ENCODE data around the gene MEGF11.
"Not testable (repeated sequence)": the region's sequence is repeated elsewhere in the genome, so short reads cannot be mapped to it uniquely, and the experiment has no call there.

The MEGF11 gene

GRCh38 chr15:66249605-66250174 is 3.9 kb downstream of the MEGF11 start:
- Histone ChIP-seq H3K4me2 (ENCODE audit: low read depth, low read length, poor library complexity, severe bottlenecking) (no peak overlapping the region), H3K27me3 (ENCODE audit: low read length) (no peaks in the 10 kb centered on the region), H3K36me3 (ENCODE audit: low read length) (no peaks in the 10 kb centered on the region), H3K9me2 (replicated peaks; ENCODE audit: insufficient read depth, low read length) (no peaks in the 10 kb centered on the region), H2AFZ (ENCODE audit: low read depth, low read length, severe bottlenecking) (no peak overlapping the region), H3K4me3 (ENCODE audit: insufficient read depth, low read length, poor library complexity, severe bottlenecking) (no peak overlapping the region), H3F3A (ENCODE audit: insufficient read depth) (no peaks in the 10 kb centered on the region), H4K20me1 (ENCODE audit: low read depth, low read length) (no peaks in the 10 kb centered on the region), H3K9me3 (ENCODE audit: insufficient read depth, low read length) (no peaks in the 10 kb centered on the region), H3K27ac (ENCODE audit: low read depth, low read length) (no peak overlapping the region), H3K9ac (ENCODE audit: low read length) (no peak overlapping the region), H3K79me2 (ENCODE audit: insufficient read depth, low read length) (no peaks in the 10 kb centered on the region)
- TF ChIP-seq CTCF (IDR thresholded peaks at IDR 0.05; ENCODE audit: insufficient read depth, low read length, poor library complexity, severe bottlenecking) (no peak), EZH2phosphoT487 (conservative IDR thresholded peaks at IDR 0.05; ENCODE audit: low read length) (no peak)

GRCh38 chr15:66246937-66247336 is 6.6 kb downstream of the MEGF11 start:
- no peaks in the 10 kb centered on the region for H4K20me1 ChIP-seq (ENCODE audit: low read depth, low read length)
- no peaks in the 10 kb centered on the region for H3F3A ChIP-seq (ENCODE audit: insufficient read depth)
- H3K4me2 ChIP-seq (ENCODE audit: low read depth, low read length, poor library complexity, severe bottlenecking): no peak overlapping the region
- no peak overlapping the region for H3K9ac ChIP-seq (ENCODE audit: low read length)
- no peaks in the 10 kb centered on the region for H3K27me3 ChIP-seq (ENCODE audit: low read length)
- no peaks in the 10 kb centered on the region for H3K36me3 ChIP-seq (ENCODE audit: low read length)
- no peak for TF ChIP-seq EZH2phosphoT487 (conservative IDR thresholded peaks at IDR 0.05; ENCODE audit: low read length)
- no peak for TF ChIP-seq CTCF (IDR thresholded peaks at IDR 0.05; ENCODE audit: insufficient read depth, low read length, poor library complexity, severe bottlenecking)
- no peaks in the 10 kb centered on the region for H3K9me2 ChIP-seq (replicated peaks; ENCODE audit: insufficient read depth, low read length)
- H2AFZ ChIP-seq (ENCODE audit: low read depth, low read length, severe bottlenecking): no peak overlapping the region
- no peak overlapping the region for H3K27ac ChIP-seq (ENCODE audit: low read depth, low read length)
- H3K9me3 ChIP-seq (ENCODE audit: insufficient read depth, low read length): no peaks in the 10 kb centered on the region
- no peak overlapping the region for H3K4me3 ChIP-seq (ENCODE audit: insufficient read depth, low read length, poor library complexity, severe bottlenecking)
- H3K79me2 ChIP-seq (ENCODE audit: insufficient read depth, low read length): no peaks in the 10 kb centered on the region

GRCh38 chr15:66245832-66246231 is 7.7 kb downstream of the MEGF11 start:
- not testable (repeated sequence) for H3K4me2 ChIP-seq (ENCODE audit: low read depth, low read length, poor library complexity, severe bottlenecking); H3K36me3 ChIP-seq (ENCODE audit: low read length); H3F3A ChIP-seq (ENCODE audit: insufficient read depth); H3K27ac ChIP-seq (ENCODE audit: low read depth, low read length); H2AFZ ChIP-seq (ENCODE audit: low read depth, low read length, severe bottlenecking); H3K9me3 ChIP-seq (ENCODE audit: insufficient read depth, low read length); H4K20me1 ChIP-seq (ENCODE audit: low read depth, low read length); H3K9ac ChIP-seq (ENCODE audit: low read length); H3K27me3 ChIP-seq (ENCODE audit: low read length); H3K9me2 ChIP-seq (replicated peaks; ENCODE audit: insufficient read depth, low read length); H3K4me3 ChIP-seq (ENCODE audit: insufficient read depth, low read length, poor library complexity, severe bottlenecking); H3K79me2 ChIP-seq (ENCODE audit: insufficient read depth, low read length)

GRCh38 chr15:66241908-66242285 is 11.7 kb downstream of the MEGF11 start:
- no peaks in the 10 kb centered on the region for H3K36me3 ChIP-seq (ENCODE audit: low read length)
- no peaks in the 10 kb centered on the region for H3K9me2 ChIP-seq (replicated peaks; ENCODE audit: insufficient read depth, low read length)
- H3K4me2 ChIP-seq (ENCODE audit: low read depth, low read length, poor library complexity, severe bottlenecking): no peak overlapping the region
- H3K9me3 ChIP-seq (ENCODE audit: insufficient read depth, low read length): no peaks in the 10 kb centered on the region
- H3K27me3 ChIP-seq (ENCODE audit: low read length): no peaks in the 10 kb centered on the region
- no peaks in the 10 kb centered on the region for H3F3A ChIP-seq (ENCODE audit: insufficient read depth)
- no peak overlapping the region for H2AFZ ChIP-seq (ENCODE audit: low read depth, low read length, severe bottlenecking)
- H3K79me2 ChIP-seq (ENCODE audit: insufficient read depth, low read length): no peaks in the 10 kb centered on the region
- H3K27ac ChIP-seq (ENCODE audit: low read depth, low read length): no peak overlapping the region
- H3K4me3 ChIP-seq (ENCODE audit: insufficient read depth, low read length, poor library complexity, severe bottlenecking): no peak overlapping the region
- no peaks in the 10 kb centered on the region for H4K20me1 ChIP-seq (ENCODE audit: low read depth, low read length)
- no peak for TF ChIP-seq EZH2phosphoT487 (conservative IDR thresholded peaks at IDR 0.05; ENCODE audit: low read length)
- TF ChIP-seq CTCF (IDR thresholded peaks at IDR 0.05; ENCODE audit: insufficient read depth, low read length, poor library complexity, severe bottlenecking): no peak
- no peak overlapping the region for H3K9ac ChIP-seq (ENCODE audit: low read length)
